PC-3 (cell line): Measurements from ENCODE around the gene MAB21L4. TPM values are rescaled to one million over a fixed set of nuclear protein-coding genes. Genes with fewer than 3 reads are reported as not detected.

Experiments used
- ATAC-seq: fragments of 200-7000 bp; cut with Tn5 transposase; 2 replicates; pipeline ENCODE4 v1.9.1; 2020; ENCODE audit warnings: mild to moderate bottlenecking, moderate library complexity
- BruUV-seq: library from RNA; stranded (reverse); fragments of 400-500 nt; replicated peaks from 2 replicates; lab custom pipeline; 2021; lab: Mats Ljungman, UMichigan
- CTCF ChIA-PET: fragments of 300-600 bp; sonication (Branson Sonifier 250); formaldehyde crosslinking; loops from one replicate; lab custom pipeline; 2022; ENCODE audit warnings: antibody characterized with exemption; lab: Charles Lee
- POLR2A ChIA-PET: fragments of 300-600 bp; sonication (Branson Sonifier 250); formaldehyde crosslinking; loops from one replicate; lab custom pipeline; 2022; ENCODE audit warnings: antibody characterized with exemption; ENCODE audit not compliant: unreplicated experiment; lab: Charles Lee
- DNase-seq: peaks from one replicate; pipeline ENCODE4 v3.0.0-alpha.2; 2015
- H2AFZ ChIP-seq: fragments of 300-600 bp; sonication (generic); 2 replicates; pipeline ENCODE4 v1.6.0; 2016; ENCODE audit warnings: antibody characterized with exemption, low read length
- H3F3A ChIP-seq: fragments of 300-600 bp; sonication (generic); one replicate; pipeline ENCODE4 v1.6.0; 2017; ENCODE audit warnings: antibody characterized with exemption, low read length, control low read depth, mild to moderate bottlenecking; ENCODE audit not compliant: unreplicated experiment
- H3K27ac ChIP-seq: fragments of 300-600 bp; sonication (generic); 2 replicates; pipeline ENCODE4 v1.5.1; 2016; ENCODE audit warnings: mild to moderate bottlenecking, low read length
- H3K27me3 ChIP-seq: fragments of 300-600 bp; sonication (generic); 2 replicates; pipeline ENCODE4 v1.6.1; 2016; ENCODE audit warnings: low read length, mixed read lengths
- H3K36me3 ChIP-seq: fragments of 300-600 bp; sonication (generic); 2 replicates; pipeline ENCODE4 v1.6.1; 2016; ENCODE audit warnings: low read depth, mixed run types, low read length, mixed read lengths
- H3K4me1 ChIP-seq: fragments of 300-600 bp; sonication (generic); 2 replicates; pipeline ENCODE4 v1.5.1; 2016; ENCODE audit warnings: low read length; ENCODE audit not compliant: insufficient read depth
- H3K4me2 ChIP-seq: fragments of 300-600 bp; sonication (generic); 2 replicates; pipeline ENCODE4 v1.6.0; 2016; ENCODE audit warnings: low read length
- H3K4me3 ChIP-seq: fragments of 300-600 bp; sonication (generic); 2 replicates; pipeline ENCODE4 v1.5.1; 2016; ENCODE audit warnings: mild to moderate bottlenecking, low read length, mixed read lengths
- H3K79me2 ChIP-seq: fragments of 300-600 bp; sonication (generic); 2 replicates; pipeline ENCODE4 v1.6.1; 2017; ENCODE audit warnings: low read length, mixed read lengths
- H3K9ac ChIP-seq: fragments of 300-600 bp; sonication (generic); 2 replicates; pipeline ENCODE4 v1.6.0; 2016; ENCODE audit warnings: mild to moderate bottlenecking, low read length
- H3K9me2 ChIP-seq: fragments of 300-600 bp; sonication (generic); replicated peaks from 2 replicates; pipeline ENCODE4 v1.6.1; 2016; ENCODE audit warnings: mixed run types, low read length, mixed read lengths
- H3K9me3 ChIP-seq: fragments of 300-600 bp; sonication (generic); 2 replicates; pipeline ENCODE4 v1.6.1; 2016; ENCODE audit warnings: low read length, mixed read lengths
- H4K20me1 ChIP-seq: fragments of 300-600 bp; sonication (generic); 2 replicates; pipeline ENCODE4 v1.6.1; 2016; ENCODE audit warnings: low read length, mixed read lengths
- EZH2 ChIP-seq: fragments of 300-600 bp; sonication (generic); IDR thresholded peaks from one replicate; pipeline ENCODE4 v1.6.1; 2017; ENCODE audit warnings: antibody characterized with exemption, mild to moderate bottlenecking, low read length; ENCODE audit not compliant: unreplicated experiment
- EZH2phosphoT487 ChIP-seq: fragments of 300-600 bp; sonication (generic); IDR thresholded peaks from 2 replicates; pipeline ENCODE4 v1.6.1; 2018; ENCODE audit warnings: mild to moderate bottlenecking, antibody characterized with exemption, low read length, borderline replicate concordance
- intact Hi-C: fragments of 100-400 bp; cut with micrococcal nuclease; formaldehyde crosslinking; loops from 2 replicates; pipeline ENCODE4 v1.9.0; 2023
- total RNA-seq: library from RNA; depleted of rRNA; stranded (reverse); fragments of >200 nt; gene quantifications from 2 replicates; pipeline ENCODE4 v1.2.3, GENCODE V29; 2014
- TF ChIP-seq, protein P1 (sequence below): fragments of 300-600 bp; sonication (generic); conservative IDR thresholded peaks from 2 replicates; pipeline ENCODE4 v1.5.1; 2017; ENCODE audit warnings: antibody characterized with exemption, low read depth, mild to moderate bottlenecking, low read length

Gene MAB21L4
- total RNA-seq, 1 experiment from 2014 or later: 1.0 TPM

DNA sequence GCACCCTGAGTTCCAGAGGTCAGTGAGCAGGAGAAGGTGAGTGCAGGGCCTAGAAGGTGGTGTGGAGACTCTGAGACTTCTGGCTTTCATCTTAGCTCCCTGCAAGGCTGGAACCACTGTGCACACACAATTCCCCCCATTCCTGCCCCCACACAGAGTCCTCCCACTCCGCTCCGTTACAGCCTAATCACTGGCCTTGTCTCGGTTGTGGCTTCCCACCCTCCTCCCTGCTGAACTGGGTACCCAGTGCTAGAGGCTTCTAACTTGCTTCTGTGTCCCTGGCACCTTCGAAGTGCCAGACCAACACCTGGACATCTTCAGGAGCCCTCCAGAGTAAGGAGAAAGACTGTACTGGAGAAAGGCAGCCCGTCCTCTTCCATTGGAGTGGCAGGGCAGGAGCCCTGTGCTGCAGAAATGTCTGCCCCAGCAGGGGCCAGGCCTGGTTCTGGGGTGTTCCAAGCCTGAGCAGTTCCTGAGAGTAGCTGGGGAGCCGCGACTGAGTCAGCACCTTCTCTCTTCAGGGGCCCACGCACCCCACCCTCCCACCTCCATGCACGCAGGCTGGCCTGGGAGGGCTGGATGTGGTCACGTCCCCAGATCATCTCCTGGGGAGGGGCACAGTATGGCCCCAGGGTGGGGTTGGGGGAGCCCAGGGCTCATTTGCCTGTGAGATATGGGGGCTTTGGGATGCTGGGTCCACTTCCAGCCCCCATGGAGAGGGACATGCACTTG, 33.6 kb upstream of the MAB21L4 start:
- no TSS peak for BruUV-seq
- no peak for DNase-seq
- no peaks in the 10 kb centered on the region for H4K20me1 ChIP-seq
- no peak for ATAC-seq
- H3K27me3 ChIP-seq: no peaks in the 10 kb centered on the region; the same call in 1 of the 2 replicates
- no peak overlapping the region for H2AFZ ChIP-seq
- no peaks in the 10 kb centered on the region for H3K9me3 ChIP-seq
- H3K4me3 ChIP-seq: no peak overlapping the region
- H3F3A ChIP-seq: no peaks in the 10 kb centered on the region
- TF ChIP-seq EZH2phosphoT487: no peak
- ChIA-PET POLR2A (no interaction called here), CTCF (no interaction called here)
- no peak overlapping the region for H3K9ac ChIP-seq
- intact Hi-C loops: no loop called here
- H3K4me2 ChIP-seq: no peak overlapping the region
- H3K4me1 ChIP-seq: no peaks in the 10 kb centered on the region
- no peaks in the 10 kb centered on the region for H3K9me2 ChIP-seq
- H3K36me3 ChIP-seq: no peaks in the 10 kb centered on the region
- no peaks in the 10 kb centered on the region for H3K79me2 ChIP-seq
- H3K27ac ChIP-seq: no peak overlapping the region

DNA sequence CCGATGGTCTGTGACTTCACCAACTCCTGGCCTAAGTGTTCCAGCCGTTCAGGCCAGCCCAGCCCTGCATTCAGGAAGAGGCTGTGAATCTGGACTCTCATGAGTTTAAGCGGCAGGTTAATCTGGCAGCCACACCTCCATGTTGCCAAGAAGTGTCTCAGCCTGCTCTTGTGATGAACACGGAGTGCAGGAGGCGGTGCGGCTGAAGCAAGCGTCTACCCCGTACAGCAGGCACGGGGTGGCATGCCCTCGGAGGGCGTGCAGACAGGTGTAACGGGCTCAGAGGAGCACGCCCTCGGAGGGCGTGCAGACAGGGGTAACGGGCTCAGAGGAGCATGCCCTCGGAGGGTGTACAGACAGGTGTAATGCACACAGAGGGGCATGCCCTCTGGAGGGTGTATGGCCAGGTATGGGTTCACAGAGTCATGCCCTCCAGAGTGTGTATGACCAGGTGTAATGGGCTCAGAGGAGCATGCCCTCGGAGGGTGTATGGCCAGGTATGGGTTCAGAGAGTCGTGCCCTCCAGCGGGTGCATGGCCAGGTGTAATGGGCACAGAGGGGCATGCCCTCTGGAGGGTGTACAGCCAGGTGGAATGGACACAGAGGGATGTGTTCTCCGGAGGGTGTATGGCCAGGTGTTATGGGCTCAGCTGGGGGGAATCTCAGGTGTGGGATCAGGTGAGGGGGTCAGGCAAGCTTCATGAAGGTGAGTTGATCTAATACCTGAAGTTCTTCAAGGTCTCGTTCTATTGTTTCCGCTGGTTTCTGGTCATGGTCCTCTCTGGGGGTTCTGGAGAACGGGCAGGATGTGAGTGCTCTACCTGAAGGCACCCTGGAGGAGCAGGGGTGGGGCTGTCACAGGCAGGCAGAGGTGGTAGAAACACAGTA, 32.8 kb upstream of the MAB21L4 start:
- Histone ChIP-seq H3K9me2 (no peaks in the 10 kb centered on the region), H3K27ac (no peak overlapping the region), H3K9me3 (no peaks in the 10 kb centered on the region), H3K27me3 (no peaks in the 10 kb centered on the region; the same call in 1 of the 2 replicates), H3K36me3 (no peaks in the 10 kb centered on the region), H3K79me2 (no peaks in the 10 kb centered on the region), H3K4me2 (no peak overlapping the region), H2AFZ (no peak overlapping the region), H3F3A (no peaks in the 10 kb centered on the region), H4K20me1 (no peaks in the 10 kb centered on the region), H3K9ac (no peak overlapping the region), H3K4me3 (no peak overlapping the region), H3K4me1 (no peaks in the 10 kb centered on the region)
- no peak for TF ChIP-seq EZH2phosphoT487
- no peak for TF ChIP-seq EZH2
- TF ChIP-seq, protein P1, sequence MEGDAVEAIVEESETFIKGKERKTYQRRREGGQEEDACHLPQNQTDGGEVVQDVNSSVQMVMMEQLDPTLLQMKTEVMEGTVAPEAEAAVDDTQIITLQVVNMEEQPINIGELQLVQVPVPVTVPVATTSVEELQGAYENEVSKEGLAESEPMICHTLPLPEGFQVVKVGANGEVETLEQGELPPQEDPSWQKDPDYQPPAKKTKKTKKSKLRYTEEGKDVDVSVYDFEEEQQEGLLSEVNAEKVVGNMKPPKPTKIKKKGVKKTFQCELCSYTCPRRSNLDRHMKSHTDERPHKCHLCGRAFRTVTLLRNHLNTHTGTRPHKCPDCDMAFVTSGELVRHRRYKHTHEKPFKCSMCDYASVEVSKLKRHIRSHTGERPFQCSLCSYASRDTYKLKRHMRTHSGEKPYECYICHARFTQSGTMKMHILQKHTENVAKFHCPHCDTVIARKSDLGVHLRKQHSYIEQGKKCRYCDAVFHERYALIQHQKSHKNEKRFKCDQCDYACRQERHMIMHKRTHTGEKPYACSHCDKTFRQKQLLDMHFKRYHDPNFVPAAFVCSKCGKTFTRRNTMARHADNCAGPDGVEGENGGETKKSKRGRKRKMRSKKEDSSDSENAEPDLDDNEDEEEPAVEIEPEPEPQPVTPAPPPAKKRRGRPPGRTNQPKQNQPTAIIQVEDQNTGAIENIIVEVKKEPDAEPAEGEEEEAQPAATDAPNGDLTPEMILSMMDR: no peak
- CTCF ChIA-PET: no interaction called here
- POLR2A ChIA-PET: no interaction called here
- BruUV-seq: no TSS peak
- ATAC-seq: no peak
- intact Hi-C loops: no loop called here
- no peak for DNase-seq

DNA sequence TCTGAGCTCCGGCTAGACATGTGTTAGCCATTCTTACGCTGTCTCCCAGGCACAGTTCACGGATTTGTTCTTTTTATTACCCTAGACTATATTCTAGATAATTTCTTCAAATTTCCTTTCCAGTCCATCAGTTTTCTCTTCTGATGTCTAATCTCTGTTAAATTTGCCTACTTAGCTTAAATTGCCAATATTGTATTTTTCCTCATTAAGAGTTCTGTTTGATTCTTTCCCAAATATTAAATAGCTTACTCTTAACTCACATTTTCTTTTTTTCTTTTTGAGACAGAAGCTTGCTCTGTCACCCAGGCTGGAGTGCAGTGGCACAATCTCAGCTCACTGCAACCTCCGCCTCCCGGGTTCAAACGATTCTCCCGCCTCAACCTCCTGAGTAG, 31.4 kb upstream of the MAB21L4 start:
- H3K4me3 ChIP-seq: no peak overlapping the region
- no peak overlapping the region for H3K27ac ChIP-seq
- ChIA-PET CTCF (no interaction called here), POLR2A (no interaction called here)
- DNase-seq (no peak), ATAC-seq (no peak)
- no peaks in the 10 kb centered on the region for H3K4me1 ChIP-seq
- no peak overlapping the region for H3K4me2 ChIP-seq
- H3K36me3 ChIP-seq: no peaks in the 10 kb centered on the region
- no peaks in the 10 kb centered on the region for H3K79me2 ChIP-seq
- H4K20me1 ChIP-seq: no peaks in the 10 kb centered on the region
- no peaks in the 10 kb centered on the region; the same call in 1 of the 2 replicates for H3K27me3 ChIP-seq
- intact Hi-C loops: no loop called here
- no peak overlapping the region for H3K9ac ChIP-seq
- BruUV-seq: no TSS peak
- no peaks in the 10 kb centered on the region for H3F3A ChIP-seq
- no peaks in the 10 kb centered on the region for H3K9me3 ChIP-seq
- TF ChIP-seq, protein P1: no peak
- TF ChIP-seq EZH2phosphoT487 (no peak), EZH2 (no peak)
- H2AFZ ChIP-seq: no peak overlapping the region
- H3K9me2 ChIP-seq: no peaks in the 10 kb centered on the region
